Transverse colon (tissue), 4 donors: ENCODE measurements around the gene SYCE1L. TPM values are rescaled to one million over a fixed set of nuclear protein-coding genes. Genes with fewer than 3 reads are reported as not detected.

Source experiments
- DNase-seq: peaks from one replicate; pipeline ENCODE4 v3.0.0-alpha.2; 2019
- H3K27ac ChIP-seq, 4 donors: fragments of 200-600 bp; sonication (generic); 2 replicates each; pipeline ENCODE4 v1.5.1; 2016 to 2018; ENCODE audit warnings: inconsistent platforms in 4 of 4
- H3K27me3 ChIP-seq: fragments of 200-600 bp; sonication (generic); 2 replicates; pipeline ENCODE4 v1.5.1; 2017; ENCODE audit warnings: inconsistent platforms
- H3K36me3 ChIP-seq, 4 donors: fragments of 200-600 bp; sonication (generic); 2 replicates each; pipeline ENCODE4 v1.5.1; 2017 to 2019; ENCODE audit warnings: inconsistent platforms in 4 of 4
- H3K4me1 ChIP-seq, 4 donors: fragments of 200-600 bp; sonication (generic); 2 replicates each; pipeline ENCODE4 v1.5.1; 2017 to 2020; ENCODE audit warnings: inconsistent platforms in 4 of 4
- H3K4me3 ChIP-seq, 4 donors: fragments of 200-600 bp; sonication (generic); 1 replicate in 1 of 4; 2 replicates in 3 of 4; pipeline versions ENCODE4 v1.5.1 to v1.6.1; 2017 to 2019; ENCODE audit warnings: inconsistent platforms in 4 of 4
- H3K9me3 ChIP-seq, 2 donors: fragments of 200-600 bp; sonication (generic); 2 replicates each; pipeline ENCODE4 v1.5.1; 2017 to 2019; ENCODE audit warnings: inconsistent platforms in 2 of 2
- EP300 ChIP-seq: sonication (generic); formaldehyde crosslinking; IDR thresholded peaks from one replicate; pipeline ENCODE4 v1.6.1; 2017; ENCODE audit warnings: antibody characterized with exemption, low read depth
- POLR2A ChIP-seq: fragments of 450-650 bp; IDR thresholded peaks from one replicate; pipeline ENCODE4 v1.6.1; 2016; ENCODE audit warnings: antibody characterized with exemption, mild to moderate bottlenecking, moderate library complexity
- POLR2AphosphoS5 ChIP-seq, 3 donors: sonication (generic); formaldehyde crosslinking; IDR thresholded peaks; one replicate each; pipeline ENCODE4 v1.6.1; 2016; ENCODE audit warnings: antibody characterized with exemption in 3 of 3
- WGBS, 2 donors: methylation state at CpG; one replicate each; pipeline ENCODE4 v1.1.5; 2018; ENCODE audit warnings: low coverage in 1 of 2; 5-methylcytosine and 5-hydroxymethylcytosine counted together
- in situ Hi-C, 4 donors: fragments of 200-750 bp; cut with MboI; loops; one replicate each; pipeline versions ENCODE4 v1.15.0 to v1.15.1; 2017; ENCODE audit warnings: low sequenced_read_pairs in 3 of 4, low pct_ligation_motif_present in 1 of 4, low pct_unique_long_range_greater_than_20kb in 1 of 4
- intact Hi-C: fragments of 100-400 bp; cut with DNase I; formaldehyde crosslinking; loops from one replicate; pipeline ENCODE4 v1.15.1; 2023; ENCODE audit warnings: low total_unique reads
- total RNA-seq, 4 donors: library from RNA; depleted of rRNA; stranded (reverse); fragments of >200 nt; gene quantifications; one replicate each; pipeline ENCODE4 v1.1.0, GENCODE V29; 2016
- TF ChIP-seq, protein P1 (sequence below), 5 experiments: fragments of 200-600 bp in 3 of 5; fragments of 450-650 bp in 2 of 5; sonication (generic) in 3 of 5; IDR thresholded peaks; 1 replicate in 2 of 5; 2 replicates in 3 of 5; pipeline ENCODE4 v1.5.1; 2016 to 2017; ENCODE audit warnings: antibody characterized with exemption in 5 of 5, inconsistent platforms in 3 of 5, mild to moderate bottlenecking in 2 of 5, moderate library complexity in 1 of 5

Gene SYCE1L
- total RNA-seq, 4 donors from 2014 or later = 2.1 to 2.2 TPM; not detected in 2

DNA sequence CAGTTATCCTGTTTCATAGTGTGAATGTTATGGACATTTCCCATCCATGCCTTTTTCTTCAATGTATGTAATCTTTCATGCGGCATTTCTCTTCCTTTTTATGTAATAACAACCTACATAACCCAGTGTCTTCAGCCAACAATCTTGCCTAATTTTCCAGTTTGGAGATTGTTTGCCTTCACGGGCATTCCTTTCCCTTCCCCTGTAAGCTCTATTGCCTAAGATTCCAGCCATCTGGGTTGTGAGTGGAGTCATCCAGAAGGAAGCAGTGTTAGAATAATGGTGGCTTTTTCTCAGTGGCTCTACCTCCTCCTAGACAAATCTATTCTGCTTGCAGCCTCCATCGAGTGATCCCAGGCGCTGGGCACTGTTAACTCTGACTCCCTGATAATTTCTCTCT lies 22.3 kb downstream of the SYCE1L start:
- Histone ChIP-seq H3K27me3 (peaks cover 7% of the 10 kb centered on the region), H3K4me1 (no peaks in the 10 kb centered on the region), H3K36me3 (no peaks in the 10 kb centered on the region), H3K9me3 (no peaks in the 10 kb centered on the region), H3K4me3 (no peak overlapping the region), H3K27ac (no peak overlapping the region)
- TF ChIP-seq, protein P1, sequence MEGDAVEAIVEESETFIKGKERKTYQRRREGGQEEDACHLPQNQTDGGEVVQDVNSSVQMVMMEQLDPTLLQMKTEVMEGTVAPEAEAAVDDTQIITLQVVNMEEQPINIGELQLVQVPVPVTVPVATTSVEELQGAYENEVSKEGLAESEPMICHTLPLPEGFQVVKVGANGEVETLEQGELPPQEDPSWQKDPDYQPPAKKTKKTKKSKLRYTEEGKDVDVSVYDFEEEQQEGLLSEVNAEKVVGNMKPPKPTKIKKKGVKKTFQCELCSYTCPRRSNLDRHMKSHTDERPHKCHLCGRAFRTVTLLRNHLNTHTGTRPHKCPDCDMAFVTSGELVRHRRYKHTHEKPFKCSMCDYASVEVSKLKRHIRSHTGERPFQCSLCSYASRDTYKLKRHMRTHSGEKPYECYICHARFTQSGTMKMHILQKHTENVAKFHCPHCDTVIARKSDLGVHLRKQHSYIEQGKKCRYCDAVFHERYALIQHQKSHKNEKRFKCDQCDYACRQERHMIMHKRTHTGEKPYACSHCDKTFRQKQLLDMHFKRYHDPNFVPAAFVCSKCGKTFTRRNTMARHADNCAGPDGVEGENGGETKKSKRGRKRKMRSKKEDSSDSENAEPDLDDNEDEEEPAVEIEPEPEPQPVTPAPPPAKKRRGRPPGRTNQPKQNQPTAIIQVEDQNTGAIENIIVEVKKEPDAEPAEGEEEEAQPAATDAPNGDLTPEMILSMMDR (IDR thresholded peaks at IDR 0.05) = no peak
- TF ChIP-seq POLR2AphosphoS5 (IDR thresholded peaks at IDR 0.05) (no peak), EP300 (no peak), POLR2A (no peak)
- in situ Hi-C loops (no loop called here), intact Hi-C loops (no loop called here)
- DNase-seq = no peak
- 71 to 83% methylated on average over 1 to 4 of the region's 4 CpGs for WGBS, 2 donors

DNA sequence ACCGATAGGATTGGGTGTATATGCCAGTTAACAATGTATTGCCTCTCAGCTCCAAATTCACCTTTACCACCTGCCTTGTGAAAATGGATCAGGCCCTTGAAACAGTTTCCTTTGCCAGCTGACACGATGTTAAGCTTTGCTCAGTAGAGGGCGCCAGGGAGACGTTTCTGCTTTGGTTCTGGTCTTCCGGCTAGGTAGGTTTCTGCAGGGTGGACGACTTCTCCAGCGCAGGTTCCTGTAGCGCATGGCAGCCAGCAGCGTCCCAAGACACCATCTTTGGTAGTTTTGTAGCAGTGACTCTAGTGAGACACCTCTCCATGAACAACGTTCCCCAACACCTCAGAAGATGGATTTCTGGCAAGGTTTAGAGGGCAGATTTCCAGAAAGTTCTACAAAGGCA lies 24.0 kb downstream of the SYCE1L start:
- Histone ChIP-seq H3K4me1 (no peaks in the 10 kb centered on the region), H3K9me3 (no peaks in the 10 kb centered on the region), H3K36me3 (no peaks in the 10 kb centered on the region), H3K27me3 (peaks cover 11% of the 10 kb centered on the region), H3K4me3 (no peak overlapping the region), H3K27ac (no peak overlapping the region)
- no peak for DNase-seq
- intact Hi-C loops (no loop called here), in situ Hi-C loops (no loop called here)
- TF ChIP-seq POLR2AphosphoS5 (IDR thresholded peaks at IDR 0.05) = no peak
- no peak for TF ChIP-seq POLR2A
- TF ChIP-seq, protein P1 (IDR thresholded peaks at IDR 0.05) = peak in 2 of 5 experiments; percentile 25 to 27
- no peak for TF ChIP-seq EP300
- 60 to 65% methylated on average over 3 to 10 of the region's 10 CpGs for WGBS, 2 donors

DNA sequence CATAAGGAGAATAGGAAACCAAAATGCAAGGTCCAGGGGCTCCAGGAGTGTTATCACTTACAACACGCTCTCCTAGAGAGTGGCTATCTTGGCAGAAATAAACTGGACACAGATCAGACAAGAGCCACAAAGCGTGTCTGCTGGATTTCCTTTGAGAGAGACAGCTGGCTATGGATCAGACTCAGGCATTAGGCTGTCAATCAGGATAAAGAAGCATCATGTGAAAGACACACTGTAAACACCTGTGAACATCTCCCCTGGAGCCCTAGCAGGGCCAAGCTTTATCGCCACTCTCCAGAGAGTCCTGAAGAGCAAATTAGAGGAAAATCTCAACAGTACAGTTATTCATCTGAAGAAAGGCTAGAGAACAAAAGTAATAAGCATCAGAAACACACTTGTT lies 26.0 kb downstream of the SYCE1L start:
- H3K27me3 ChIP-seq = peaks cover 11% of the 10 kb centered on the region
- intact Hi-C loops (no loop called here), in situ Hi-C loops (loop anchor here in 1 of 4 donors (5.0 kb wide), 1 partner anchor 362 kb away; no protein-coding TSS in a partner anchor)
- H3K4me1 ChIP-seq = no peaks in the 10 kb centered on the region
- no peak overlapping the region for H3K4me3 ChIP-seq
- no peak for DNase-seq
- H3K27ac ChIP-seq = no peak overlapping the region
- TF ChIP-seq POLR2AphosphoS5 (IDR thresholded peaks at IDR 0.05) (no peak), POLR2A (no peak), EP300 (no peak)
- TF ChIP-seq, protein P1 (IDR thresholded peaks at IDR 0.05) = no peak
- no peaks in the 10 kb centered on the region for H3K9me3 ChIP-seq
- WGBS, 2 donors = 93 to 100% methylated on average over 1 to 3 of the region's 3 CpGs
- no peaks in the 10 kb centered on the region for H3K36me3 ChIP-seq

DNA sequence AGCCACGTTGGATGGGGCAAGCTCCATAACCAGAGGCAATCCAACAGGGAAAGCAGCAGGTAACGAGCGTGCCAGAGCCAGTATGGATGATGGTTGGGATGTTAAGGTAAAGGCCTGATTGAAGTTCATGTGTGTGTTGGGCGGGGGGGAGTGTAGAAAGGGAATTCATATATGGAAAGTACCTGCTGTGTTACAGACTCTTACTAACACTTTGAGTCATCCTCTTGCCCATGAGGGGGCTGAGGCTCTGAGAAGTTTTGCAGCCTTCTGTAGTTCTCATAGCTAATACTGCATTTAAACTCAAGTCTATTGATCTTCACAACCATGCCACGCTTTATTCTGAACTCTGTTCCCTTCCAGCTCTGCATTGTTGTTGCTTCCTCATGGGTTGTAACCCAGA lies 28.5 kb downstream of the SYCE1L start:
- in situ Hi-C loops = loop anchor here in 1 of 4 donors (5.0 kb wide), 1 partner anchor 360 kb away; no protein-coding TSS in a partner anchor
- Histone ChIP-seq H3K27me3 (peaks cover 17% of the 10 kb centered on the region), H3K4me1 (no peaks in the 10 kb centered on the region), H3K9me3 (no peaks in the 10 kb centered on the region), H3K36me3 (no peaks in the 10 kb centered on the region), H3K27ac (no peak overlapping the region), H3K4me3 (no peak overlapping the region)
- intact Hi-C loops = no loop called here
- WGBS, 2 donors = 74 to 80% methylated on average over 5 of the region's 5 CpGs
- no peak for DNase-seq
- no peak for TF ChIP-seq POLR2AphosphoS5 (IDR thresholded peaks at IDR 0.05)

DNA sequence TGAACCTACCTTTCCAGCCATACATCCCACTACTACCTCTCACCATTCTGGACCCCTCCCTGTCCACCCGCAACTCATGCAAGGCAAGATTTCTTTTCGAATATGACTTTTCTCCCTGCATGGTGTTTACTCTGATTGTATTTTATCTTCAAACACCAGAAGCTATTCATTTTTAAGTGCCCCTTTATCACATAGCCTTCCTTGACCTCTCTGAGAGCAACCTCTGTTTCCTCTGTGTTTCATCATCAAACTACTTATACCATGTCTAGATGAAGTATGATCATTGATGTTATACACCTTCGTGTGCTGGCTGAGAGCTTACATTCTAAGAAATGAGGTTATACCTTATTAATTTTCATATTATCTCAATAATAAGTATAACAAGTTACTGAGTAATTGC lies 31.8 kb downstream of the SYCE1L start:
- WGBS, 2 donors = 67 to 86% methylated on average over 3 of the region's 3 CpGs
- H3K27me3 ChIP-seq = peaks cover 34% of the 10 kb centered on the region
- H3K27ac ChIP-seq = no peak overlapping the region
- intact Hi-C loops = no loop called here
- DNase-seq = no peak
- no peak for TF ChIP-seq POLR2AphosphoS5 (IDR thresholded peaks at IDR 0.05)
- TF ChIP-seq, protein P1 (IDR thresholded peaks at IDR 0.05) = no peak
- no peak for TF ChIP-seq POLR2A
- no peak for TF ChIP-seq EP300
- no peaks in the 10 kb centered on the region for H3K4me1 ChIP-seq
- in situ Hi-C loops = no loop called here
- no peaks in the 10 kb centered on the region for H3K36me3 ChIP-seq
- no peak overlapping the region for H3K4me3 ChIP-seq
- H3K9me3 ChIP-seq = no peaks in the 10 kb centered on the region
